ENCODE results near the gene MTA1.

The MTA1 gene

GRCh38 chr14:105409364-105409763 lies 10.3 kb upstream of the MTA1 start:
- Mint-ChIP-seq H3K27ac (no peak overlapping the region), H3K27me3 (ENCODE audit: low read depth, poor library complexity) (peaks cover 79% of the 10 kb centered on the region), H3K36me3 (ENCODE audit: low read depth) (peaks cover 54% of the 10 kb centered on the region), H3K9me3 (peaks cover 53% of the 10 kb centered on the region), H3K4me3 (no peak overlapping the region), H3K4me1 (peaks cover 22% of the 10 kb centered on the region)
- no peak for TF ChIP-seq CTCF (IDR thresholded peaks at IDR 0.05)
- no peak for DNase-seq

GRCh38 chr14:105410642-105411016 lies 9.0 kb upstream of the MTA1 start:
- H3K9me3 Mint-ChIP-seq = peaks cover 40% of the 10 kb centered on the region
- DNase-seq = no peak
- peaks cover 41% of the 10 kb centered on the region for H3K36me3 Mint-ChIP-seq (ENCODE audit: low read depth)
- peak overlapping the region; percentile 63 for H3K4me3 Mint-ChIP-seq
- H3K27ac Mint-ChIP-seq = no peak overlapping the region
- peaks cover 70% of the 10 kb centered on the region for H3K27me3 Mint-ChIP-seq (ENCODE audit: low read depth, poor library complexity)
- H3K4me1 Mint-ChIP-seq = peaks cover 25% of the 10 kb centered on the region
- TF ChIP-seq CTCF (IDR thresholded peaks at IDR 0.05) = no peak

DNA sequence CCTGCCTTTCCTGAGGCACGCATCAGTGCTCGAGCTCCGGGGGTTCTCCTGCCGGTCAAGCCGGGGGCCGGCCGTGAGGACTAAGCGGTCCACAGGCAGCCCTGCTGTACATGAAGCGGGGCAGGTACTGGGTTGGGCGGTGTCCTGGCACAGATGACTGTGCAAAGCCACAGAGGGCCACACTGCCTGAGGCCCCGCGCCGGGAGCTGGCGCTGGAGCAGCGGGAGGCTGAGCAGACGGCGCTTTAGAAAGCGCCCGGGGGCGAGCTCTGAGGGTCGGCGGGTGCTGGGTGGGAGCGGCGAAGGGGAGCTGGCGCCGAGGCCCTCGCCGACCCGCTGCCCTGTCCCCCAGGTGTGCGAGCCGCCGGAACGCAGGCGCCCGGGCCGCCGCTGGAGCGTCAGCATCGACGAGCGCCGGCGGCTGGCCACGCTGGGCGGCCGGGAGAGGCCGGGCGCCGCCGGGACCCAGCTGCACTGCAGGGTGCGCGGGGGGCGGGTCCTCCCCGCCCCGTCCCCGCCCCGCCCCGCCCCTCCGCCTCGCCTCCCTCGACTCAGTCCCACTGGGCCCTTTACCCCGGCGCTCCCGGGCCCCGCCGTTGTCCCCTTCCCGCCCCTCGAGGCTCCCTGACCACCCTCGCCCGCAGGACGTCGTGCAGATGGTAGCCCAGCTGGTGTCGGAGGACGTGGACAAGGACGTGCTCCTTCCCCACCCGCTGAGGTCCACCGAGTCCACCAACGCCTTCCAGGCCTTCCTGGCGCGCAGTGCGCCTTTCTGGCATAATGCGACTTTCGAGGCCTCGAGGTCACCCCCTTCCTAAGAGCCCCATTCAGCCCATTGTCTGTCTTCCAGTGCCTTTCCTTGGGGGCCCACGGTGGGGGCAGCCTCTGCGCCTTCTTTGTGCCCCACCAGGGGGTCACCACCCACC lies 8.3 kb upstream of the MTA1 start:
- peak; percentile 63 for DNase-seq
- Mint-ChIP-seq H3K4me1 (peaks cover 25% of the 10 kb centered on the region), H3K27me3 (ENCODE audit: low read depth, poor library complexity) (peaks cover 73% of the 10 kb centered on the region)

DNA sequence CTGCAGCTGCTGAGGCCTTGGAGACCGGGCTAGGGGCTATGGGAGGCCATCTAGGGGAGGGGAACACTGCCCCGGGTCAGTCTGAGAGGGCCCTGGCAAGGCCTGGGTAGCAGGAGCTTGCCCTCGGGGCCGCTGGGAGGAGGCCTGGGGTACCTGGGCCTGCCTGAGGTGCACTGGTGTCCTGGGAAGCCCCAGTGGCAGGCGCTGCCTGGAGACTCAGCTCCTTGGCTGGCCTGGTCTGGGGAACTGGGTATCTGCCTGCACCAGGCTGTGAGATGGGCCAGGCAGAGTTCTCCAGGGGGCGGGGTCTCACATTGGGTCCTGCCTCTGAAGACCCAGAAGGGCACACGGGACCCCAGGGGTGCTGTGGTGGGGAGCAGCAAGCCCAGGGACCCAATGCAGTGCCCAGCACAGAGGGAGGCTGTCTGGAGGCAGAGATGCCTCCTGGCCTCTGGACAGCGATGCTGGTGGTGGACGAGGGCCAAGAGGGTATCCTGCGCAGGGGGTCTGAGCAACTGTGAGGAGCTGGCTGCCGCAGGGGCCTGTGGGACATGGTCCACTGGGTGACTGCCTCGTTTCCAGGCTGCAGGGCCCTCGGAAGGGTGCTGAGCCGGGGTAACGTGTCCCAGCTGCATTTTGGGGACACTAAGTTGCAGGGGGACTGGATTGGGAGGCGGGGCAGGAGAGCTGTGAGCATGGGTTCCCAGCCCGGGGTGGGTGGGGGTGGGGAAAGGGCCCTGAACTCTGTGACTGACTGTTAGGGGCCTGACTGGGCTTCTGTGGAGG lies 7.4 kb upstream of the MTA1 start:
- no peak overlapping the region for H3K27ac Mint-ChIP-seq
- H3K4me1 Mint-ChIP-seq = peaks cover 34% of the 10 kb centered on the region
- DNase-seq = no peak
- H3K27me3 Mint-ChIP-seq (ENCODE audit: low read depth, poor library complexity) = peaks cover 70% of the 10 kb centered on the region
- H3K4me3 Mint-ChIP-seq = peak overlapping the region; percentile 64
- H3K36me3 Mint-ChIP-seq (ENCODE audit: low read depth) = peaks cover 38% of the 10 kb centered on the region
- peaks cover 35% of the 10 kb centered on the region for H3K9me3 Mint-ChIP-seq
- no peak for TF ChIP-seq CTCF (IDR thresholded peaks at IDR 0.05)

More for the DNA sequence above, 8.3 kb upstream of the MTA1 start:
- TF ChIP-seq CTCF (IDR thresholded peaks at IDR 0.05) = no peak
- Mint-ChIP-seq H3K27ac (no peak overlapping the region), H3K4me3 (peak overlapping the region; percentile 64), H3K9me3 (peaks cover 34% of the 10 kb centered on the region), H3K36me3 (ENCODE audit: low read depth) (peaks cover 36% of the 10 kb centered on the region)

GRCh38 chr14:105412771-105413543 lies 6.7 kb upstream of the MTA1 start:
- TF ChIP-seq CTCF (IDR thresholded peaks at IDR 0.05) = no peak
- no peak for DNase-seq
- H3K4me1 Mint-ChIP-seq = peaks cover 40% of the 10 kb centered on the region
- H3K27ac Mint-ChIP-seq = no peak overlapping the region
- peaks cover 29% of the 10 kb centered on the region for H3K9me3 Mint-ChIP-seq
- peaks cover 63% of the 10 kb centered on the region for H3K27me3 Mint-ChIP-seq (ENCODE audit: low read depth, poor library complexity)
- peaks cover 38% of the 10 kb centered on the region for H3K36me3 Mint-ChIP-seq (ENCODE audit: low read depth)
- H3K4me3 Mint-ChIP-seq = no peak overlapping the region
